ENCODE data around the gene PIP4P1. TPM values are rescaled to one million over a fixed set of nuclear protein-coding genes. Genes with fewer than 3 reads are reported as not detected.

PIP4P1 gene
- total RNA-seq, 6 experiments from 2014 or later, result 7.0 to 13.8 (median 11.4) TPM

- peak within 1 kb of the TSS in 1 of 3 donors; percentile 15 for H3K27ac ChIP-seq
- intact Hi-C loops (cut with DNase I), result loop anchor here in 1 of 2 donors (10.0 kb wide), 1 partner anchor 169 kb away; no protein-coding TSS in a partner anchor
- no peaks in the 10 kb centered on the region for H3K9me3 ChIP-seq
- ATAC-seq (peak in 1 of 4 donors; percentile 13), DNase-seq (no peak)
- no peaks in the 10 kb centered on the region for H3K27me3 ChIP-seq
- H3K4me1 ChIP-seq, result no peaks in the 10 kb centered on the region
- H3K36me3 ChIP-seq, result no peaks in the 10 kb centered on the region
- no peak for TF ChIP-seq CTCF (IDR thresholded peaks at IDR 0.05)
- no peak for TF ChIP-seq POLR2A (IDR thresholded peaks at IDR 0.05)
- H3K4me3 ChIP-seq, result peak within 1 kb of the TSS in 2 of 3 donors; percentile 4 to 21
- WGBS (ENCODE audit: insufficient coverage, low coverage, low lambda C conversion rate, missing lambda C conversion rate), result 62% methylated on average over 8 of the region's 17 CpGs
These were observed 25.5 kb downstream of the PIP4P1 start, which contains the start of gene KLHL33 for GRCh38 chr14:20435582-20436362. Gene KLHL33 (minus strand): TSS chr14:20436166. CDS start chr14:20435811, 355 bp downstream.

- ATAC-seq, result peak; percentile 54 to 60 (median 57)
- peak in 1 of 3 donors; percentile 33 for DNase-seq
- no peak for TF ChIP-seq CTCF (IDR thresholded peaks at IDR 0.05)
- no peak for TF ChIP-seq POLR2A (IDR thresholded peaks at IDR 0.05)
- Histone ChIP-seq H3K27ac (peak overlapping the region in 1 of 3 donors; percentile 15), H3K4me3 (peak overlapping the region in 2 of 3 donors; percentile 4 to 21), H3K9me3 (no peaks in the 10 kb centered on the region), H3K36me3 (no peaks in the 10 kb centered on the region), H3K4me1 (no peaks in the 10 kb centered on the region), H3K27me3 (no peaks in the 10 kb centered on the region)
- intact Hi-C loops (cut with DNase I), result loop anchor here in 1 of 2 donors (10.0 kb wide), 1 partner anchor 170 kb away; no protein-coding TSS in a partner anchor
- 14% methylated on average over 13 of the region's 44 CpGs for WGBS (ENCODE audit: insufficient coverage, low coverage, low lambda C conversion rate, missing lambda C conversion rate)
These were observed 26.3 kb downstream of the PIP4P1 start for GRCh38 chr14:20434701-20435581.

- Histone ChIP-seq H3K36me3 (no peaks in the 10 kb centered on the region), H3K4me3 (no peak overlapping the region), H3K9me3 (no peaks in the 10 kb centered on the region), H3K27ac (no peak overlapping the region), H3K27me3 (no peaks in the 10 kb centered on the region), H3K4me1 (no peaks in the 10 kb centered on the region)
- TF ChIP-seq CTCF (IDR thresholded peaks at IDR 0.05), result no peak
- TF ChIP-seq POLR2A (IDR thresholded peaks at IDR 0.05), result no peak
- peak in 2 of 4 donors; percentile 22 to 27 for ATAC-seq
- 64% methylated on average over 16 of the region's 30 CpGs for WGBS (ENCODE audit: insufficient coverage, low coverage, low lambda C conversion rate, missing lambda C conversion rate)
- DNase-seq, result peak in 1 of 3 donors; percentile 19
- intact Hi-C loops (cut with DNase I), result loop anchor here in 1 of 2 donors (10.0 kb wide), 1 partner anchor 175 kb away; no protein-coding TSS in a partner anchor
These were observed 31.2 kb downstream of the PIP4P1 start for GRCh38 chr14:20429801-20430669.

- Histone ChIP-seq H3K36me3 (no peaks in the 10 kb centered on the region), H3K4me1 (no peaks in the 10 kb centered on the region), H3K27me3 (no peaks in the 10 kb centered on the region), H3K27ac (no peak overlapping the region), H3K4me3 (no peak overlapping the region), H3K9me3 (no peaks in the 10 kb centered on the region)
- no peak for DNase-seq
- 5% methylated on average over 3 of the region's 5 CpGs for WGBS (ENCODE audit: insufficient coverage, low coverage, low lambda C conversion rate, missing lambda C conversion rate)
- intact Hi-C loops (cut with DNase I), result no loop called here
- TF ChIP-seq POLR2A (IDR thresholded peaks at IDR 0.05) (no peak), CTCF (IDR thresholded peaks at IDR 0.05) (no peak)
- ATAC-seq, result peak in 1 of 4 donors; percentile 37
These were observed 32.4 kb downstream of the PIP4P1 start for GRCh38 chr14:20428802-20429201.
